ENCODE results near the gene GSX2. TPM values are rescaled to one million over a fixed set of nuclear protein-coding genes. Genes with fewer than 3 reads are reported as not detected.
A peak's percentile ranks its signal among the peaks of the same experiment; 100 is the strongest.

GSX2 gene
- total RNA-seq, 2 experiments from 2014 or later = not detected

GRCh38 chr4:54085284-54085683, 14.7 kb upstream of the GSX2 start:
- ChIA-PET POLR2A (no interaction called here), CTCF (interaction anchor here (0.9 to 1.5 kb wide), 2 partner anchors 27 to 148 kb away, joined by 3 to 8 read pairs; no protein-coding TSS in a partner anchor)
- peaks cover 4% of the 10 kb centered on the region for H3K27me3 Mint-ChIP-seq
- no peak overlapping the region for H3K27ac Mint-ChIP-seq
- no peak for DNase-seq
- intact Hi-C loops (cut with micrococcal nuclease) = no loop called here
- H3K36me3 Mint-ChIP-seq = no peaks in the 10 kb centered on the region
- no peak overlapping the region for H3K4me3 Mint-ChIP-seq
- H3K4me1 Mint-ChIP-seq (ENCODE audit: low read depth) = no peaks in the 10 kb centered on the region
- no peaks in the 10 kb centered on the region for H3K9me3 Mint-ChIP-seq

GRCh38 chr4:54089875-54090274, 10.1 kb upstream of the GSX2 start:
- H3K4me3 Mint-ChIP-seq = no peak overlapping the region
- DNase-seq = no peak
- H3K9me3 Mint-ChIP-seq = no peaks in the 10 kb centered on the region
- POLR2A ChIA-PET = no interaction called here
- CTCF ChIA-PET = interaction anchor here (1.9 kb wide), 1 partner anchor 23 kb away, joined by 4 read pairs; no protein-coding TSS in a partner anchor
- no peak overlapping the region for H3K27ac Mint-ChIP-seq
- intact Hi-C loops (cut with micrococcal nuclease) = no loop called here
- peaks cover 38% of the 10 kb centered on the region for H3K27me3 Mint-ChIP-seq
- peaks cover 21% of the 10 kb centered on the region for H3K4me1 Mint-ChIP-seq (ENCODE audit: low read depth)
- H3K36me3 Mint-ChIP-seq = no peaks in the 10 kb centered on the region

- no peak for DNase-seq
- Mint-ChIP-seq H3K4me3 (no peak overlapping the region), H3K9me3 (no peaks in the 10 kb centered on the region), H3K27ac (no peak overlapping the region), H3K27me3 (peaks cover 43% of the 10 kb centered on the region), H3K36me3 (no peaks in the 10 kb centered on the region), H3K4me1 (ENCODE audit: low read depth) (peaks cover 21% of the 10 kb centered on the region)
- intact Hi-C loops (cut with micrococcal nuclease) = no loop called here
- POLR2A ChIA-PET = no interaction called here
- CTCF ChIA-PET = interaction anchor here (1.9 kb wide), 1 partner anchor 24 kb away, joined by 4 read pairs; no protein-coding TSS in a partner anchor
Observed at GRCh38 chr4:54090404-54090803, 9.6 kb upstream of the GSX2 start.

GRCh38 chr4:54090804-54091623, 8.9 kb upstream of the GSX2 start:
- ChIA-PET CTCF (interaction anchor here (0.7 to 1.9 kb wide), 3 partner anchors 25 to 142 kb away, joined by 3 to 4 read pairs (median 3); no protein-coding TSS in a partner anchor), POLR2A (no interaction called here)
- DNase-seq = peak; percentile 22
- H3K9me3 Mint-ChIP-seq = no peaks in the 10 kb centered on the region
- H3K4me3 Mint-ChIP-seq = peak overlapping the region; percentile 51
- intact Hi-C loops (cut with micrococcal nuclease) = no loop called here
- no peak overlapping the region for H3K27ac Mint-ChIP-seq
- peaks cover 22% of the 10 kb centered on the region for H3K4me1 Mint-ChIP-seq (ENCODE audit: low read depth)
- no peaks in the 10 kb centered on the region for H3K36me3 Mint-ChIP-seq
- H3K27me3 Mint-ChIP-seq = peaks cover 46% of the 10 kb centered on the region

GRCh38 chr4:54091637-54092404, 8.1 kb upstream of the GSX2 start:
- peak; percentile 80 for DNase-seq
- Mint-ChIP-seq H3K36me3 (no peaks in the 10 kb centered on the region), H3K4me3 (peak overlapping the region; percentile 76), H3K9me3 (no peaks in the 10 kb centered on the region), H3K27ac (no peak overlapping the region), H3K27me3 (peaks cover 54% of the 10 kb centered on the region), H3K4me1 (ENCODE audit: low read depth) (peaks cover 25% of the 10 kb centered on the region)
- intact Hi-C loops (cut with micrococcal nuclease) = loop anchor here (1.0 to 2.0 kb wide), 2 partner anchors 27 to 162 kb away; partner anchors contain the start of gene CHIC2
- ChIA-PET POLR2A (no interaction called here), CTCF (interaction anchor here (0.7 to 1.9 kb wide), 3 partner anchors 25 to 141 kb away, joined by 3 to 4 read pairs (median 3); no protein-coding TSS in a partner anchor)

- intact Hi-C loops (cut with micrococcal nuclease) = loop anchor here (1.0 to 2.0 kb wide), 2 partner anchors 28 to 162 kb away; partner anchors contain the start of gene CHIC2
Observed at GRCh38 chr4:54092405-54093323, 7.3 kb upstream of the GSX2 start.

GRCh38 chr4:54093324-54094240, 6.4 kb upstream of the GSX2 start:
- peak; percentile 44 for DNase-seq
- intact Hi-C loops (cut with micrococcal nuclease) = loop anchor here (2.0 kb wide), 2 partner anchors 15 to 29 kb away; partner anchors contain the start of gene CHIC2
- Mint-ChIP-seq H3K27ac (no peak overlapping the region), H3K36me3 (no peaks in the 10 kb centered on the region), H3K4me3 (peak overlapping the region; percentile 53), H3K4me1 (ENCODE audit: low read depth) (peaks cover 25% of the 10 kb centered on the region), H3K27me3 (peaks cover 69% of the 10 kb centered on the region), H3K9me3 (no peaks in the 10 kb centered on the region)
- ChIA-PET POLR2A (interaction anchor here (1.9 kb wide), 1 partner anchor 30 kb away, joined by 6 read pairs; the partner anchor contains the start of gene CHIC2), CTCF (interaction anchor here (1.0 to 1.4 kb wide), 2 partner anchors 125 to 164 kb away, joined by 3 read pairs; no protein-coding TSS in a partner anchor)

More at GRCh38 chr4:54092405-54093323, 7.3 kb upstream of the GSX2 start:
- Mint-ChIP-seq H3K4me3 (peak overlapping the region; percentile 76), H3K27me3 (peaks cover 61% of the 10 kb centered on the region), H3K4me1 (ENCODE audit: low read depth) (peaks cover 25% of the 10 kb centered on the region), H3K9me3 (no peaks in the 10 kb centered on the region), H3K27ac (no peak overlapping the region), H3K36me3 (no peaks in the 10 kb centered on the region)
- no peak for DNase-seq
- CTCF ChIA-PET = interaction anchor here (0.5 to 1.4 kb wide), 3 partner anchors 123 to 163 kb away, joined by 3 to 4 read pairs (median 3); no protein-coding TSS in a partner anchor
- POLR2A ChIA-PET = interaction anchor here (1.9 kb wide), 1 partner anchor 29 kb away, joined by 6 read pairs; the partner anchor contains the start of gene CHIC2

DNA sequence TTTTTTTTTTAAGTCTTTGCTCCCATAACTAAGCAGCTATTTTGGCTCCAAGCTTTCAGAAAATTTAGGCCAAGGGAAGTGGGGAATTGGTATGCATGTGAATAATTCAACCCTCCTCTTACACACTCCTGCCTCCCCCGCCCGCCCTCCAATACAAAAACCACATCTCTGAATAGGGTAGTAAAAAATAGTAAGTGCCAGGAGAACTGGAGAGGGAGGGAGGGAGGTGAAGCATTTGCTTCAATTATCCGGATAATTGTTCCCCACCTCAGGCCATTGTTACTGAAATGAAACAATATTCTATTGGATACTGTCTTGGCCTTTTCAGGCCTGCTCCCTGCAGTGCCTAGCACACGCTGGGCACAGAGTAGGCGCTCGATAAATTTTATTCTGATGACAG, 5.5 kb upstream of the GSX2 start:
- intact Hi-C loops (cut with micrococcal nuclease) = loop anchor here (2.0 kb wide), 1 partner anchor 14 kb away; no protein-coding TSS in a partner anchor
- H3K4me3 Mint-ChIP-seq = no peak overlapping the region
- H3K4me1 Mint-ChIP-seq (ENCODE audit: low read depth) = peaks cover 34% of the 10 kb centered on the region
- CTCF ChIA-PET = no interaction called here
- no peak for DNase-seq
- H3K9me3 Mint-ChIP-seq = no peaks in the 10 kb centered on the region
- POLR2A ChIA-PET = no interaction called here
- H3K27me3 Mint-ChIP-seq = peaks cover 77% of the 10 kb centered on the region
- H3K27ac Mint-ChIP-seq = no peak overlapping the region
- H3K36me3 Mint-ChIP-seq = no peaks in the 10 kb centered on the region

- intact Hi-C loops (cut with micrococcal nuclease) = loop anchor here (2.0 kb wide), 1 partner anchor 14 kb away; no protein-coding TSS in a partner anchor
- H3K27me3 Mint-ChIP-seq = peaks cover 80% of the 10 kb centered on the region
- ChIA-PET POLR2A (no interaction called here), CTCF (interaction anchor here (3.3 kb wide), 1 partner anchor 138 kb away, joined by 18 read pairs; no protein-coding TSS in a partner anchor)
- no peaks in the 10 kb centered on the region for H3K36me3 Mint-ChIP-seq
- DNase-seq = no peak
- no peak overlapping the region for H3K27ac Mint-ChIP-seq
- no peak overlapping the region for H3K4me3 Mint-ChIP-seq
- peaks cover 39% of the 10 kb centered on the region for H3K4me1 Mint-ChIP-seq (ENCODE audit: low read depth)
- H3K9me3 Mint-ChIP-seq = no peaks in the 10 kb centered on the region
Observed at GRCh38 chr4:54095110-54095825, 4.7 kb upstream of the GSX2 start.

Data from activated CD4-positive, alpha-beta memory T cell treated with anti-CD3 and anti-CD28 coated beads for 36 hours (primary cell).